Smooth muscle cell (in vitro differentiated cells): ENCODE measurements around the gene CHD2. TPM values are rescaled to one million over a fixed set of nuclear protein-coding genes. Genes with fewer than 3 reads are reported as not detected.
"Not testable (repeated sequence)": the region's sequence is repeated elsewhere in the genome, so short reads cannot be mapped to it uniquely, and the experiment has no call there.

ENCODE experiments used
- DNase-seq: peaks from one replicate; lab custom pipeline; 2025; ENCODE audit not compliant: unreplicated experiment; lab: John Stamatoyannopoulos, UW
- H2AFZ ChIP-seq: fragments of 200-600 bp; sonication (generic); 2 replicates; pipeline ENCODE4 v1.6.0; 2016; ENCODE audit warnings: antibody characterized with exemption, low read depth, mild to moderate bottlenecking
- H3F3A ChIP-seq: fragments of 200-600 bp; sonication (generic); 2 replicates; pipeline ENCODE4 v1.6.0; 2017; ENCODE audit warnings: antibody characterized with exemption, low read depth
- H3K27ac ChIP-seq: fragments of 200-600 bp; sonication (generic); 2 replicates; pipeline ENCODE4 v1.5.1; 2016; ENCODE audit warnings: low read depth, mild to moderate bottlenecking
- H3K27me3 ChIP-seq: fragments of 200-600 bp; sonication (generic); 2 replicates; pipeline ENCODE4 v1.6.1; 2016; ENCODE audit warnings: low read depth, mild to moderate bottlenecking
- H3K36me3 ChIP-seq: fragments of 200-600 bp; sonication (generic); 2 replicates; pipeline ENCODE4 v1.5.1; 2016; ENCODE audit warnings: low read depth
- H3K4me1 ChIP-seq: fragments of 200-600 bp; sonication (generic); 2 replicates; pipeline ENCODE4 v1.5.1; 2016; ENCODE audit warnings: low read depth
- H3K4me2 ChIP-seq: fragments of 200-600 bp; sonication (generic); 2 replicates; pipeline ENCODE4 v1.6.0; 2016; ENCODE audit warnings: mild to moderate bottlenecking
- H3K4me3 ChIP-seq: fragments of 200-600 bp; sonication (generic); 2 replicates; pipeline ENCODE4 v1.5.1; 2016; ENCODE audit warnings: mild to moderate bottlenecking
- H3K79me2 ChIP-seq: fragments of 200-600 bp; sonication (generic); 2 replicates; pipeline ENCODE4 v1.6.0; 2016; ENCODE audit warnings: low read depth, mild to moderate bottlenecking
- H3K9ac ChIP-seq: fragments of 200-600 bp; sonication (generic); 2 replicates; pipeline ENCODE4 v1.6.0; 2016; ENCODE audit warnings: low read depth
- H3K9me3 ChIP-seq: fragments of 200-600 bp; sonication (generic); replicated peaks from 2 replicates; pipeline ENCODE4 v1.5.1; 2016; ENCODE audit warnings: low read depth
- H4K20me1 ChIP-seq: fragments of 200-600 bp; sonication (generic); 2 replicates; pipeline ENCODE4 v1.6.0; 2016; ENCODE audit warnings: low read depth
- CTCF ChIP-seq: fragments of 200-600 bp; sonication (generic); IDR thresholded peaks from 2 replicates; pipeline ENCODE4 v1.5.1; 2017; ENCODE audit warnings: borderline replicate concordance, mild to moderate bottlenecking, antibody characterized with exemption; ENCODE audit not compliant: insufficient read depth, poor library complexity, severe bottlenecking
- WGBS: methylation state at CpG from one replicate; pipeline ENCODE4 v1.1.7; 2016; ENCODE audit warnings: low lambda C conversion rate; 5-methylcytosine and 5-hydroxymethylcytosine counted together
- polyA plus RNA-seq: library from polyadenylated mRNA; unstranded; fragments of >200 nt; fragmentation: Nextera tagmentation; extraction: Ambion mirVana; gene quantifications from 2 replicates; pipeline ENCODE4 v1.2.1, GENCODE V29; 2016
- total RNA-seq: library from RNA; depleted of rRNA; stranded (reverse); fragments of >200 nt; gene quantifications from 2 replicates; pipeline ENCODE4 v1.2.3, GENCODE V29; 2014

The CHD2 gene
- total and polyA plus RNA-seq, 2 experiments from 2014 or later: 64.4 to 99.2 TPM

DNA sequence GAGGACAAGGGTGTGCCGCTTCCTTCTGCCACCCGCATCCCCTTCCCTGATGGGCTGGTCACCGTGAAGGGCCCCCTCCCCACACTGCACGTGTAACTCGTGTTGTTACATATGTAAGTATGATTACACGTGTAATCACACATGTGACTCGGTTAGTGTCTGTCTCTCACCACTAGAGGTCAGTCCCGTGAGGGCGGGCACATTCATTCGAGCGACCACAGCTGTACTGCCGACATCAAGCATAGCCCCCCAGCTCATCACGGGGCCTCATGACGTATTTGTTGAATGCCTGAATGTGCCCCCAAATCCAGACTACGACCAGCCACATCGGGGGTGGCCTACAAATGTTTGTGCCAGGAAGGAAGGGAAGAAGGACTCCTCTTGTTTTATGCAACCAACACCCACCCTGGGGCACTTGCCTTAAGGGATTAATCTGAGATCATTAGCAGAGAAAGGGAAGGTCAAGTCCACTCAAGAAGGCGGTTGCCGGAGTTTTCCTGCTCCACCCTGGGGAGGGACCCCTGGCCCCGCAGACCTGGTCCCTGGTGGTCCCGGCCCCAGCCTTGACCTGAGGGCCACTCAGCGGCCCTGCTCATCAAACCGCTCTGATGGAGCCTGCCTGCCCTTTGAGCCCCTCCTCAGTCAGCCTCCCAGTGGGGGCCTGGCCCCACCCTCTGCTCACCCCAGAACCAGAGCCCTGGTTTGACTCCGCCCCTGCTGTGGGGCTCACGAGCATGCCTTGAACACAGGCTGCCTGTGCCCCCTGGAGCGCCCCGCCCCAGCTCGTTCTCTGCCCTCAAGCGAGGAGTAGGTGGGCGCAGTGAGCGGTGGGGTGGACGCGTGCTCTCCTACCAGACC, 136.1 kb downstream of the CHD2 start:
- Histone ChIP-seq H3K4me1 (peaks cover 8% of the 10 kb centered on the region), H2AFZ (no peak overlapping the region), H3K27me3 (no peaks in the 10 kb centered on the region), H3K79me2 (no peaks in the 10 kb centered on the region), H3K36me3 (no peaks in the 10 kb centered on the region), H3K27ac (no peak overlapping the region), H3K4me2 (no peak overlapping the region), H4K20me1 (no peaks in the 10 kb centered on the region), H3K9me3 (no peaks in the 10 kb centered on the region), H3F3A (no peaks in the 10 kb centered on the region), H3K4me3 (no peak overlapping the region), H3K9ac (no peak overlapping the region)
- 81% methylated on average over 32 of the region's 32 CpGs for WGBS
- peak; percentile 47 for TF ChIP-seq CTCF
- no peak for DNase-seq

- H2AFZ ChIP-seq: no peak overlapping the region
- DNase-seq: no peak
- no peaks in the 10 kb centered on the region for H3K27me3 ChIP-seq
- H4K20me1 ChIP-seq: no peaks in the 10 kb centered on the region
- no peak overlapping the region for H3K4me2 ChIP-seq
- H3K9me3 ChIP-seq: no peaks in the 10 kb centered on the region
- H3F3A ChIP-seq: no peaks in the 10 kb centered on the region
- H3K36me3 ChIP-seq: no peaks in the 10 kb centered on the region
- no peak overlapping the region for H3K9ac ChIP-seq
- TF ChIP-seq CTCF: no peak
- H3K79me2 ChIP-seq: no peaks in the 10 kb centered on the region
- no peak overlapping the region for H3K4me3 ChIP-seq
- peaks cover 8% of the 10 kb centered on the region for H3K4me1 ChIP-seq
- no peak overlapping the region for H3K27ac ChIP-seq
- WGBS: 77% methylated on average over 29 of the region's 29 CpGs
Measured at GRCh38 chr15:93036951-93037819, 137.1 kb downstream of the CHD2 start.

GRCh38 chr15:93037820-93038705, 137.9 kb downstream of the CHD2 start:
- no peak overlapping the region for H3K27ac ChIP-seq
- no peak overlapping the region for H3K4me3 ChIP-seq
- WGBS: 77% methylated on average over 20 of the region's 20 CpGs
- H3K4me2 ChIP-seq: no peak overlapping the region
- no peaks in the 10 kb centered on the region for H3F3A ChIP-seq
- DNase-seq: no peak
- no peak overlapping the region for H3K9ac ChIP-seq
- no peaks in the 10 kb centered on the region for H3K9me3 ChIP-seq
- no peaks in the 10 kb centered on the region for H3K79me2 ChIP-seq
- peaks cover 8% of the 10 kb centered on the region for H3K4me1 ChIP-seq
- no peaks in the 10 kb centered on the region for H3K36me3 ChIP-seq
- H4K20me1 ChIP-seq: no peaks in the 10 kb centered on the region
- no peak overlapping the region for H2AFZ ChIP-seq
- H3K27me3 ChIP-seq: no peaks in the 10 kb centered on the region
- no peak for TF ChIP-seq CTCF

DNA sequence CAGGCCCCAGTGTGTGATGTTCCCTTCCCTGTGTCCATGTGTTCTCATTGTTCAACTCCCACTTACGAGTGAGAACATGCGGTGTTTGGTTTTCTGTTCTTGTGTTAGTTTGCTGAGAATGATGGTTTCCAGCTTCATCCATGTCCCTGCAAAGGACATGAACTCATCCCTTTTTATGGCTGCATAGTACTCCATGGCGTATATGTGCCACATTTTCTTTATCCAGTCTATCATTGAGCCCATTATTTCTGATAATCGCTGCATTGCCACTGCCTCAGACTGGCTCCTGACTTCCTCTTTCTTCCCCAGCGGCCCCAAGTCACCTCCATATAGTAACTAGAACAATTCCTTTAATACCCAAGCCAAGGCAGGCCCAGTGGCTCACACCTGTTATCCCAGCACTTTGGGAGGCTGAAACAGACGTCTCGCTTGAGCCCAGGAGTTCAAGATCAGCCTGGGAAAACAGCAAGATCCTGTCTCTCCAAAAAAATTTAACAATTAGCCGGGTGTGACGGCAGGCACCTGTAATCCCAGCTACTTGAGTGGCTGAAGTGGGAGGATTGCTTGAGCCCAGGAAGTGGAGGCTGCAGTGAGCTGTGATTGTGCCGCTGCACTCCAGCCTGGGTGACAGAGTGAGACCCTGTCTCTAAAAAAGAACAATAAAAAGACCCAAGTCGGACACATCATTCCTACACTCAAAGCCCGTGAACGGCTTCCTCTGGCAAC, 139.6 kb downstream of the CHD2 start:
- DNase-seq, H2AFZ ChIP-seq, H3K4me1 ChIP-seq, H4K20me1 ChIP-seq, H3K4me2 ChIP-seq, H3K27ac ChIP-seq, H3K27me3 ChIP-seq, H3F3A ChIP-seq, H3K9ac ChIP-seq, H3K4me3 ChIP-seq, H3K9me3 ChIP-seq, H3K79me2 ChIP-seq, H3K36me3 ChIP-seq: not testable (repeated sequence)
- 95% methylated on average over 13 of the region's 13 CpGs for WGBS
